OCI-LY3 (cell line): Measurements from ENCODE around the gene MMRN1.

Source experiments
- EZH2phosphoT487 ChIP-seq: fragments of 200-600 bp; shearing (Covaris generic); IDR thresholded peaks from 2 replicates; pipeline ENCODE4 v1.6.1; 2018; ENCODE audit warnings: antibody characterized with exemption, mixed run types, low read depth
- TF ChIP-seq, protein P1 (sequence below): fragments of 200-600, 300-600 bp; sonication (generic); IDR thresholded peaks from 2 replicates; pipeline ENCODE4 v1.5.1; 2014; ENCODE audit warnings: antibody characterized with exemption, low read length, low read depth

DNA sequence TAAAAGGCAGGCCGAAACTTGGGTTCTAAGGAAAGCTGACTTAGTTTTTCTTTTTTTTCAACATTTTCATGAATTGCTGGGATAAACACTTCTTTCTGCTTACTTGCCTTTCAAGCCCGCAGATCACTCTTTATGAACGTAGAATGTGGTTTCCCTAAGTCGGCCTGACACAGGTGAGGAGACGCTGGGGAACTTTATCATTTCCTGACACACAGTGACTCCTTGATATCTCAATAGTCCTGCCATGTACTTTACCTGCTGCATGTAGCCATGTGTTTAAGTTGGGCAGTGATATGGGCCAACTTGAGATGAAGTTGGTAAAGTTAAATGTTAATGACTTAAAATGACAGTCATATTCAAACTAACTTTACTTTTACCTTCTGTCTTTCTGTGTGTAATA lies 31.1 kb upstream of the MMRN1 start:
- TF ChIP-seq EZH2phosphoT487: no peak
- TF ChIP-seq, protein P1, sequence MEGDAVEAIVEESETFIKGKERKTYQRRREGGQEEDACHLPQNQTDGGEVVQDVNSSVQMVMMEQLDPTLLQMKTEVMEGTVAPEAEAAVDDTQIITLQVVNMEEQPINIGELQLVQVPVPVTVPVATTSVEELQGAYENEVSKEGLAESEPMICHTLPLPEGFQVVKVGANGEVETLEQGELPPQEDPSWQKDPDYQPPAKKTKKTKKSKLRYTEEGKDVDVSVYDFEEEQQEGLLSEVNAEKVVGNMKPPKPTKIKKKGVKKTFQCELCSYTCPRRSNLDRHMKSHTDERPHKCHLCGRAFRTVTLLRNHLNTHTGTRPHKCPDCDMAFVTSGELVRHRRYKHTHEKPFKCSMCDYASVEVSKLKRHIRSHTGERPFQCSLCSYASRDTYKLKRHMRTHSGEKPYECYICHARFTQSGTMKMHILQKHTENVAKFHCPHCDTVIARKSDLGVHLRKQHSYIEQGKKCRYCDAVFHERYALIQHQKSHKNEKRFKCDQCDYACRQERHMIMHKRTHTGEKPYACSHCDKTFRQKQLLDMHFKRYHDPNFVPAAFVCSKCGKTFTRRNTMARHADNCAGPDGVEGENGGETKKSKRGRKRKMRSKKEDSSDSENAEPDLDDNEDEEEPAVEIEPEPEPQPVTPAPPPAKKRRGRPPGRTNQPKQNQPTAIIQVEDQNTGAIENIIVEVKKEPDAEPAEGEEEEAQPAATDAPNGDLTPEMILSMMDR: no peak
